Neural crest cell (in vitro differentiated cells): ENCODE data around the gene PLAC9. TPM values are rescaled to one million over a fixed set of nuclear protein-coding genes. Genes with fewer than 3 reads are reported as not detected.

Experiments
- DNase-seq: peaks from one replicate; pipeline ENCODE4 v3.0.0; 2021; ENCODE audit warnings: low read depth, mixed read lengths, low spot score
- H3K27ac Mint-ChIP-seq: one replicate; pipeline ENCODE4 v1.8.0; 2021; ENCODE audit warnings: mild to moderate bottlenecking, mixed read lengths; ENCODE audit not compliant: unreplicated experiment
- H3K27me3 Mint-ChIP-seq: 2 replicates; pipeline ENCODE4 v1.8.0; 2021; ENCODE audit warnings: low read depth, mild to moderate bottlenecking, mixed read lengths
- H3K36me3 Mint-ChIP-seq: 2 replicates; pipeline ENCODE4 v1.8.0; 2021; ENCODE audit warnings: low read depth, mild to moderate bottlenecking, mixed read lengths
- H3K4me1 Mint-ChIP-seq: 2 replicates; pipeline ENCODE4 v1.8.0; 2021; ENCODE audit warnings: mixed read lengths
- H3K4me3 Mint-ChIP-seq: one replicate; pipeline ENCODE4 v1.8.0; 2021; ENCODE audit warnings: mild to moderate bottlenecking, mixed read lengths
- H3K9me3 Mint-ChIP-seq: 2 replicates; pipeline ENCODE4 v1.8.0; 2021; ENCODE audit warnings: mixed read lengths
- CTCF ChIP-seq: fragments of 200-600 bp; sonication (generic); conservative IDR thresholded peaks from 2 replicates; pipeline ENCODE4 v1.5.0; 2021; ENCODE audit warnings: antibody characterized with exemption, mild to moderate bottlenecking
- total RNA-seq: library from RNA; stranded (reverse); gene quantifications from 2 replicates; pipeline ENCODE4 v1.2.1, GENCODE V29; 2021

Gene PLAC9
- total RNA-seq, 1 donor from 2014 or later: 27.5 TPM

- no peaks in the 10 kb centered on the region for H3K36me3 Mint-ChIP-seq
- H3K9me3 Mint-ChIP-seq: no peaks in the 10 kb centered on the region
- H3K27ac Mint-ChIP-seq: no peak overlapping the region
- no peaks in the 10 kb centered on the region for H3K27me3 Mint-ChIP-seq
- TF ChIP-seq CTCF: no peak
- no peak for DNase-seq
- peaks cover 6% of the 10 kb centered on the region for H3K4me1 Mint-ChIP-seq
- H3K4me3 Mint-ChIP-seq: no peak overlapping the region
These were observed 31.5 kb upstream of the PLAC9 start for GRCh38 chr10:80100861-80101695.

GRCh38 chr10:80104066-80104926, 28.2 kb upstream of the PLAC9 start:
- TF ChIP-seq CTCF: no peak
- DNase-seq: no peak
- Mint-ChIP-seq H3K9me3 (peaks cover 5% of the 10 kb centered on the region), H3K4me1 (peaks cover 6% of the 10 kb centered on the region), H3K27ac (no peak overlapping the region), H3K27me3 (no peaks in the 10 kb centered on the region), H3K4me3 (no peak overlapping the region), H3K36me3 (peaks cover 13% of the 10 kb centered on the region)

- H3K9me3 Mint-ChIP-seq: peaks cover 9% of the 10 kb centered on the region
- TF ChIP-seq CTCF: no peak
- H3K36me3 Mint-ChIP-seq: peaks cover 21% of the 10 kb centered on the region
- H3K4me1 Mint-ChIP-seq: peaks cover 12% of the 10 kb centered on the region
- H3K4me3 Mint-ChIP-seq: no peak overlapping the region
- no peak for DNase-seq
- H3K27me3 Mint-ChIP-seq: no peaks in the 10 kb centered on the region
- no peak overlapping the region for H3K27ac Mint-ChIP-seq
These were observed 23.8 kb upstream of the PLAC9 start for GRCh38 chr10:80108576-80109239.

- Mint-ChIP-seq H3K9me3 (peaks cover 9% of the 10 kb centered on the region), H3K36me3 (peaks cover 21% of the 10 kb centered on the region), H3K27ac (no peak overlapping the region), H3K4me3 (no peak overlapping the region), H3K4me1 (peaks cover 6% of the 10 kb centered on the region), H3K27me3 (no peaks in the 10 kb centered on the region)
- no peak for TF ChIP-seq CTCF
- no peak for DNase-seq
These were observed 21.5 kb upstream of the PLAC9 start for GRCh38 chr10:80110986-80111385.

- no peaks in the 10 kb centered on the region for H3K27me3 Mint-ChIP-seq
- no peaks in the 10 kb centered on the region for H3K36me3 Mint-ChIP-seq
- H3K27ac Mint-ChIP-seq: no peak overlapping the region
These were observed 13.9 kb upstream of the PLAC9 start for GRCh38 chr10:80118669-80119068.

More at GRCh38 chr10:80118669-80119068, 13.9 kb upstream of the PLAC9 start:
- no peak for DNase-seq
- Mint-ChIP-seq H3K4me1 (no peaks in the 10 kb centered on the region), H3K9me3 (no peaks in the 10 kb centered on the region), H3K4me3 (no peak overlapping the region)
- TF ChIP-seq CTCF: no peak
